ENCODE measurements around the gene RAI2.

The RAI2 gene

GRCh38 chrX:17860811-17861488 lies at the start of gene RAI2:
RAI2 (minus strand) TSS chrX:17861298; CDS start chrX:17802010, 59,288 bp downstream.
- no peak for DNase-seq

GRCh38 chrX:17888421-17888820 lies 27.3 kb upstream of the RAI2 start:
- no peak for DNase-seq

GRCh38 chrX:17882680-17883079 lies 21.6 kb upstream of the RAI2 start:
- no peak for DNase-seq

GRCh38 chrX:17878028-17878670 lies 17.1 kb upstream of the RAI2 start:
- DNase-seq = no peak

GRCh38 chrX:17876135-17876534 lies 15.0 kb upstream of the RAI2 start:
- DNase-seq = no peak

- DNase-seq = no peak
Observed at GRCh38 chrX:17869580-17869979, 8.5 kb upstream of the RAI2 start.

- DNase-seq = no peak
Observed at GRCh38 chrX:17861489-17862011, 452 bp upstream of the RAI2 start.

GRCh38 chrX:17860179-17860780 lies 818 bp downstream of the RAI2 start:
- no peak for DNase-seq

- DNase-seq = no peak
Observed at GRCh38 chrX:17859609-17860178, 1.4 kb downstream of the RAI2 start.

- DNase-seq = no peak
Observed at GRCh38 chrX:17854531-17854930, 6.6 kb downstream of the RAI2 start.

- no peak for DNase-seq
Observed at GRCh38 chrX:17854069-17854468, 7.0 kb downstream of the RAI2 start.

GRCh38 chrX:17851874-17852273 lies 9.2 kb downstream of the RAI2 start:
- DNase-seq = no peak

GRCh38 chrX:17848545-17849265 lies 12.4 kb downstream of the RAI2 start:
- DNase-seq = no peak

GRCh38 chrX:17846045-17846444 lies 15.1 kb downstream of the RAI2 start:
- DNase-seq = no peak

GRCh38 chrX:17844236-17844635 lies 16.9 kb downstream of the RAI2 start:
- DNase-seq = no peak

- DNase-seq = no peak
Observed at GRCh38 chrX:17842769-17843525, 18.2 kb downstream of the RAI2 start.

- DNase-seq = no peak
Observed at GRCh38 chrX:17839269-17839668, 21.8 kb downstream of the RAI2 start.

GRCh38 chrX:17836830-17837229 lies 24.3 kb downstream of the RAI2 start:
- DNase-seq = no peak

- no peak for DNase-seq
Observed at GRCh38 chrX:17833954-17834353, 27.1 kb downstream of the RAI2 start.

GRCh38 chrX:17831255-17831654 lies 29.8 kb downstream of the RAI2 start:
- no peak for DNase-seq

- no peak for DNase-seq
Observed at GRCh38 chrX:17830211-17830610, 30.9 kb downstream of the RAI2 start.

- no peak for DNase-seq
Observed at GRCh38 chrX:17829566-17829965, 31.5 kb downstream of the RAI2 start.

Measured in bone marrow (tissue), 2 donors.